ENCODE measurements around the gene SMARCC2. TPM values are rescaled to one million over a fixed set of nuclear protein-coding genes. Genes with fewer than 3 reads are reported as not detected.

SMARCC2 gene
- total RNA-seq, 1 experiment from 2014 or later, result 99.7 TPM

GRCh38 chr12:56229916-56230431 is 40.7 kb upstream of the SMARCC2 start, which contains the start of gene SLC39A5:
SLC39A5 (plus strand) TSS chr12:56230051; CDS start chr12:56231275, 1,224 bp downstream.
- RAD21 ChIA-PET (ENCODE audit: low non-redundant PET in 1 of 2, low total read pairs in 2 of 2, uncharacterized antibody in 2 of 2, unreplicated experiment in 2 of 2), result no interaction called here
- POLR2A ChIA-PET, result no interaction called here
- no peak for DNase-seq (ENCODE audit: low read depth, low spot score)
- H3K4me2 ChIP-seq (ENCODE audit: low read length), result no peak within 1 kb of the TSS
- no peaks in the 10 kb centered on the region for H4K20me1 ChIP-seq (ENCODE audit: insufficient read depth)
- H3K27me3 ChIP-seq (ENCODE audit: insufficient read depth, low read length), result no peaks in the 10 kb centered on the region
- H3K4me1 ChIP-seq (ENCODE audit: control insufficient read depth in 1 of 2, insufficient read depth in 2 of 2, low read length in 2 of 2), result peaks cover 0 to 10% of the 10 kb centered on the region in 2 experiments; a peak in 1 of 4 replicates
- H3K79me2 ChIP-seq (ENCODE audit: insufficient read depth, low read length), result no peaks in the 10 kb centered on the region
- ATAC-seq, result no peak
- no peak within 1 kb of the TSS for H3K27ac ChIP-seq (ENCODE audit: low read depth, low read length)
- no peaks in the 10 kb centered on the region for H3K36me3 ChIP-seq (ENCODE audit: control insufficient read depth in 1 of 2, insufficient read depth in 2 of 2, low read length in 2 of 2)
- BruUV-seq (replicated peaks), result no TSS peak
- H3K9ac ChIP-seq (ENCODE audit: low read length), result no peak within 1 kb of the TSS
- no peak within 1 kb of the TSS for H3K4me3 ChIP-seq (replicated peaks in 1 of 2; ENCODE audit: low read depth in 1 of 2, low read length in 2 of 2)
- no peaks in the 10 kb centered on the region for H3K9me3 ChIP-seq (ENCODE audit: control insufficient read depth in 1 of 2, insufficient read depth in 1 of 2, low read depth in 1 of 2, low read length in 2 of 2)
- CTCF ChIA-PET, result no interaction called here
- no peak within 1 kb of the TSS for H2AFZ ChIP-seq (ENCODE audit: low read depth, low read length, poor library complexity, severe bottlenecking)
- TF ChIP-seq, protein P1, sequence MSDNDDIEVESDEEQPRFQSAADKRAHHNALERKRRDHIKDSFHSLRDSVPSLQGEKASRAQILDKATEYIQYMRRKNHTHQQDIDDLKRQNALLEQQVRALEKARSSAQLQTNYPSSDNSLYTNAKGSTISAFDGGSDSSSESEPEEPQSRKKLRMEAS (IDR thresholded peaks at IDR 0.05), result no peak
- no peak for TF ChIP-seq FOSL1 (IDR thresholded peaks at IDR 0.05; ENCODE audit: low read depth)
- no peak for TF ChIP-seq YY1 (IDR thresholded peaks at IDR 0.05; ENCODE audit: extremely low read depth, insufficient replicate concordance, low read depth, low read length)
- TF ChIP-seq POLR2A (IDR thresholded peaks at IDR 0.05; ENCODE audit: borderline replicate concordance, extremely low read depth, insufficient read depth, insufficient read length), result no peak
- TF ChIP-seq ZFX (IDR thresholded peaks at IDR 0.05), result no peak
- no peak for TF ChIP-seq ZBTB33 (IDR thresholded peaks at IDR 0.05; ENCODE audit: extremely low read depth, insufficient replicate concordance, low read length)
- TF ChIP-seq EGR1 (IDR thresholded peaks at IDR 0.05; ENCODE audit: low read depth), result no peak
- TF ChIP-seq TCF7L2 (IDR thresholded peaks at IDR 0.05; ENCODE audit: borderline replicate concordance, extremely low read depth, insufficient read depth, insufficient read length), result no peak
- TF ChIP-seq, protein P2, sequence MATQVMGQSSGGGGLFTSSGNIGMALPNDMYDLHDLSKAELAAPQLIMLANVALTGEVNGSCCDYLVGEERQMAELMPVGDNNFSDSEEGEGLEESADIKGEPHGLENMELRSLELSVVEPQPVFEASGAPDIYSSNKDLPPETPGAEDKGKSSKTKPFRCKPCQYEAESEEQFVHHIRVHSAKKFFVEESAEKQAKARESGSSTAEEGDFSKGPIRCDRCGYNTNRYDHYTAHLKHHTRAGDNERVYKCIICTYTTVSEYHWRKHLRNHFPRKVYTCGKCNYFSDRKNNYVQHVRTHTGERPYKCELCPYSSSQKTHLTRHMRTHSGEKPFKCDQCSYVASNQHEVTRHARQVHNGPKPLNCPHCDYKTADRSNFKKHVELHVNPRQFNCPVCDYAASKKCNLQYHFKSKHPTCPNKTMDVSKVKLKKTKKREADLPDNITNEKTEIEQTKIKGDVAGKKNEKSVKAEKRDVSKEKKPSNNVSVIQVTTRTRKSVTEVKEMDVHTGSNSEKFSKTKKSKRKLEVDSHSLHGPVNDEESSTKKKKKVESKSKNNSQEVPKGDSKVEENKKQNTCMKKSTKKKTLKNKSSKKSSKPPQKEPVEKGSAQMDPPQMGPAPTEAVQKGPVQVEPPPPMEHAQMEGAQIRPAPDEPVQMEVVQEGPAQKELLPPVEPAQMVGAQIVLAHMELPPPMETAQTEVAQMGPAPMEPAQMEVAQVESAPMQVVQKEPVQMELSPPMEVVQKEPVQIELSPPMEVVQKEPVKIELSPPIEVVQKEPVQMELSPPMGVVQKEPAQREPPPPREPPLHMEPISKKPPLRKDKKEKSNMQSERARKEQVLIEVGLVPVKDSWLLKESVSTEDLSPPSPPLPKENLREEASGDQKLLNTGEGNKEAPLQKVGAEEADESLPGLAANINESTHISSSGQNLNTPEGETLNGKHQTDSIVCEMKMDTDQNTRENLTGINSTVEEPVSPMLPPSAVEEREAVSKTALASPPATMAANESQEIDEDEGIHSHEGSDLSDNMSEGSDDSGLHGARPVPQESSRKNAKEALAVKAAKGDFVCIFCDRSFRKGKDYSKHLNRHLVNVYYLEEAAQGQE (IDR thresholded peaks at IDR 0.05; ENCODE audit: low read depth), result no peak
- intact Hi-C loops (cut with micrococcal nuclease), result no loop called here
- no peaks in the 10 kb centered on the region for H3K9me2 ChIP-seq (ENCODE audit: insufficient read depth)
